Astrocyte (in vitro differentiated cells and primary cell): Measurements from ENCODE around the gene NLE1. TPM values are rescaled to one million over a fixed set of nuclear protein-coding genes. Genes with fewer than 3 reads are reported as not detected.
A peak's percentile ranks its signal among the peaks of the same experiment; 100 is the strongest.

Experiments used
- DNase-seq: peaks from one replicate; pipeline ENCODE4 v3.0.0-alpha.2; 2010; ENCODE audit warnings: low read depth
- FAIRE-seq: peaks from 2 replicates; lab custom pipeline; 2011; peaks lifted over from hg19 to GRCh38; lab: Jason Lieb, UNC
- H2AFZ ChIP-seq: 2 replicates; pipeline ENCODE4 v1.6.0; 2012; ENCODE audit warnings: low read depth, low read length, inconsistent platforms
- H3K27ac ChIP-seq: 2 replicates; pipeline ENCODE4 v1.5.1; 2011; ENCODE audit warnings: low read depth, low read length, inconsistent platforms
- H3K27me3 ChIP-seq: 2 replicates; pipeline ENCODE4 v1.6.0; 2011; ENCODE audit warnings: low read length, inconsistent platforms; ENCODE audit not compliant: insufficient read depth
- H3K36me3 ChIP-seq: 2 replicates; pipeline ENCODE4 v1.5.1; 2011; ENCODE audit warnings: low read length, inconsistent platforms; ENCODE audit not compliant: insufficient read depth
- H3K4me1 ChIP-seq: 2 replicates; pipeline ENCODE4 v1.5.1; 2011; ENCODE audit warnings: low read length, inconsistent platforms; ENCODE audit not compliant: insufficient read depth
- H3K4me2 ChIP-seq: 2 replicates; pipeline ENCODE4 v1.6.0; 2012; ENCODE audit warnings: low read length, inconsistent platforms
- H3K4me3 ChIP-seq: 2 replicates; pipeline ENCODE4 v1.5.1; 2011; ENCODE audit warnings: low read depth, mild to moderate bottlenecking, low read length, inconsistent platforms; ENCODE audit not compliant: insufficient read depth
- H3K79me2 ChIP-seq: 2 replicates; pipeline ENCODE4 v1.6.0; 2012; ENCODE audit warnings: mild to moderate bottlenecking, low read length, inconsistent platforms; ENCODE audit not compliant: insufficient read depth
- H3K9ac ChIP-seq: 2 replicates; pipeline ENCODE4 v1.6.0; 2012; ENCODE audit warnings: mild to moderate bottlenecking, low read length, inconsistent platforms
- H3K9me3 ChIP-seq: 2 replicates; pipeline ENCODE4 v1.5.1; 2012; ENCODE audit warnings: low read depth, mild to moderate bottlenecking, low read length, inconsistent platforms; ENCODE audit not compliant: insufficient read depth
- H4K20me1 ChIP-seq: 2 replicates; pipeline ENCODE4 v1.6.0; 2012; ENCODE audit warnings: low read length, inconsistent platforms; ENCODE audit not compliant: insufficient read depth
- H3K27ac Mint-ChIP-seq: one replicate; pipeline ENCODE4 v1.8.0; 2021; ENCODE audit warnings: mild to moderate bottlenecking, mixed read lengths; ENCODE audit not compliant: unreplicated experiment
- H3K27me3 Mint-ChIP-seq: one replicate; pipeline ENCODE4 v1.8.0; 2021; ENCODE audit warnings: low read depth, mixed read lengths; ENCODE audit not compliant: unreplicated experiment
- H3K36me3 Mint-ChIP-seq: one replicate; pipeline ENCODE4 v1.8.0; 2021; ENCODE audit warnings: low read depth, mixed read lengths; ENCODE audit not compliant: unreplicated experiment
- H3K4me1 Mint-ChIP-seq: one replicate; pipeline ENCODE4 v1.8.0; 2021; ENCODE audit warnings: low read depth, mixed read lengths; ENCODE audit not compliant: unreplicated experiment
- H3K4me3 Mint-ChIP-seq: one replicate; pipeline ENCODE4 v1.8.0; 2021; ENCODE audit warnings: mild to moderate bottlenecking, moderate library complexity, mixed read lengths; ENCODE audit not compliant: unreplicated experiment
- H3K9me3 Mint-ChIP-seq: one replicate; pipeline ENCODE4 v1.8.0; 2021; ENCODE audit warnings: mild to moderate bottlenecking, mixed read lengths; ENCODE audit not compliant: unreplicated experiment
- CTCF ChIP-seq: IDR thresholded peaks from 2 replicates; pipeline ENCODE4 v1.5.1; 2011; ENCODE audit warnings: low read depth, mild to moderate bottlenecking, inconsistent platforms, low read length, moderate library complexity; ENCODE audit not compliant: insufficient read depth
- EZH2 ChIP-seq: IDR thresholded peaks from 2 replicates; pipeline ENCODE4 v1.6.1; 2012; ENCODE audit warnings: mild to moderate bottlenecking, low read length, inconsistent platforms; ENCODE audit not compliant: insufficient read depth
- total RNA-seq: library from RNA; stranded (reverse); gene quantifications from 2 replicates; pipeline ENCODE4 v1.2.1, GENCODE V29; 2021

NLE1 gene
- total RNA-seq, 1 donor from 2014 or later = 19.8 TPM

DNA sequence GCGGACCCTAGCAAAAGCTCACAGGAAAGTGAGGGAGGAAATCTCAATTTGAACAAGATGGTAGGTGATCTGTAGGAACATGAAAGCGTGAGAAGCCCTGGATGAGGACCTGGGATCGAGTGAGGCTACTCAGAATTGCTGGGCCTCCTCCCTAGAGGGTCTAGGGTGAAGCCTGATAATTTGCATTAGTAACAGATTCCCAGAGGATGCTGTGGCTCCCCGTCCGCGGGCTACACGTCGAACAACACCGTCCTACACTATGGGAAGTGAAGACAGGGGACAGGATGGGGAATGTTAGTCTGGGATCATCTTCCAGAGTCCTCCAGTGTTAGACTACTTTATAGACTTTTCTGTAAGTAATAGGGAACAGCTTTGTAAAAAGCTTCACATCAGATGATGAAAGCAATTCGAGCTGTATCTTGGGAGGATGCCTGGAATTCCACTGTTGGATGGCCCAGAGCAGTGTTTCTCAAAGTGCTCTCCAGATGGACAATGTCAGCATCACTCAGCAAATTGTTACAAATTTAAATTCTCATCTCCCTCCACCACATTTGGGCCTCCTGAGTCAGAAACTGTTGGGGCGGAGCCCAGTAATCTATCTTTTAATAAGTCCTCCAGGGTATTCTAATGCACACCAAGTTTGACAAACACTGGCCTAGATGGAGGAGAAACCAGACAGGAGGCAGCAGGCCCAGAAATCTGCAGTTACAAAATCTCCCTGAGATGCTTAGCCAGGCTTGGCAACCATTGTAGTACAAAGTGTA is 14.2 kb downstream of the NLE1 start:
- peaks cover 4% of the 10 kb centered on the region for H3K4me1 Mint-ChIP-seq
- Histone ChIP-seq H3K79me2 (no peaks in the 10 kb centered on the region), H3K9me3 (no peaks in the 10 kb centered on the region), H3K36me3 (peaks cover 10% of the 10 kb centered on the region), H2AFZ (no peak overlapping the region), H4K20me1 (no peaks in the 10 kb centered on the region), H3K27me3 (no peaks in the 10 kb centered on the region), H3K4me1 (no peaks in the 10 kb centered on the region), H3K4me3 (no peak overlapping the region), H3K9ac (no peak overlapping the region), H3K27ac (no peak overlapping the region), H3K4me2 (no peak overlapping the region)
- peak overlapping the region; percentile 9 for H3K4me3 Mint-ChIP-seq
- no peaks in the 10 kb centered on the region for H3K9me3 Mint-ChIP-seq
- H3K36me3 Mint-ChIP-seq = peaks cover 7% of the 10 kb centered on the region
- no peak overlapping the region for H3K27ac Mint-ChIP-seq
- FAIRE-seq = no peak
- no peak for DNase-seq
- TF ChIP-seq CTCF (no peak), EZH2 (no peak)
- peaks cover 3% of the 10 kb centered on the region for H3K27me3 Mint-ChIP-seq

DNA sequence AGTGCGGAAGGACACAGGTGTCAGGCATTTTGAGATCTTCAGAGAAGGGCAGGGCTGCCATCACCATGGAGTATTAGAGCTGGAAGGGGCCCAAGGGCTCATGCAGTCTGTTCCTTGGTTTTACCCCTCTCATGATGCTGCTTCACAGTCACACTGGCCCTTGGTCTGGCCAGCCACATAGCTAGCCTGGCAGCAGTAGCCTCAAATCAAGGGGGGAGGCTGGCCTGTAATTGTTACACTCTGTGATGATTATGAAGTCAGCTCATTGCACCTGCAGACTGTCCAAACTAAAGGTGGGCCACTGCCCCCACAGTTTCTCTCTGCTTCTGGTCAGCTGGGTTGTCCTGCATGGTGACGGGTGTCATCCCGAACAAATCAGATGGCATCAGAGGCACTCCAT is 20.8 kb downstream of the NLE1 start, which contains the start of gene FNDC8:
Gene FNDC8, plus strand, starts transcription at position 301 of the 400 bp plus-strand sequence. Its CDS starts 79 bp downstream, at position 380.
- peaks cover 16% of the 10 kb centered on the region for H3K4me1 ChIP-seq
- H3K9me3 ChIP-seq = no peaks in the 10 kb centered on the region
- no peaks in the 10 kb centered on the region for H4K20me1 ChIP-seq
- H3K4me3 ChIP-seq = no peak within 1 kb of the TSS
- H3K36me3 Mint-ChIP-seq = peaks cover 4% of the 10 kb centered on the region
- no peaks in the 10 kb centered on the region for H3K27me3 ChIP-seq
- no peak for DNase-seq
- FAIRE-seq = no peak
- H3K79me2 ChIP-seq = peaks cover 19% of the 10 kb centered on the region
- H2AFZ ChIP-seq = no peak within 1 kb of the TSS
- H3K9me3 Mint-ChIP-seq = no peaks in the 10 kb centered on the region
- H3K4me3 Mint-ChIP-seq = no peak within 1 kb of the TSS
- no peaks in the 10 kb centered on the region for H3K36me3 ChIP-seq
- no peak within 1 kb of the TSS for H3K27ac Mint-ChIP-seq
- H3K4me1 Mint-ChIP-seq = peaks cover 8% of the 10 kb centered on the region
- TF ChIP-seq EZH2 = no peak
- no peak for TF ChIP-seq CTCF
- H3K9ac ChIP-seq = no peak within 1 kb of the TSS
- H3K27me3 Mint-ChIP-seq = peaks cover 18% of the 10 kb centered on the region
- H3K27ac ChIP-seq = no peak within 1 kb of the TSS
- no peak within 1 kb of the TSS for H3K4me2 ChIP-seq
